ENCODE data around the gene IL17REL. TPM values are rescaled to one million over a fixed set of nuclear protein-coding genes. Genes with fewer than 3 reads are reported as not detected.
A peak's percentile ranks its signal among the peaks of the same experiment; 100 is the strongest.

IL17REL gene
- total RNA-seq, 1 donor from 2014 or later, result not detected

DNA sequence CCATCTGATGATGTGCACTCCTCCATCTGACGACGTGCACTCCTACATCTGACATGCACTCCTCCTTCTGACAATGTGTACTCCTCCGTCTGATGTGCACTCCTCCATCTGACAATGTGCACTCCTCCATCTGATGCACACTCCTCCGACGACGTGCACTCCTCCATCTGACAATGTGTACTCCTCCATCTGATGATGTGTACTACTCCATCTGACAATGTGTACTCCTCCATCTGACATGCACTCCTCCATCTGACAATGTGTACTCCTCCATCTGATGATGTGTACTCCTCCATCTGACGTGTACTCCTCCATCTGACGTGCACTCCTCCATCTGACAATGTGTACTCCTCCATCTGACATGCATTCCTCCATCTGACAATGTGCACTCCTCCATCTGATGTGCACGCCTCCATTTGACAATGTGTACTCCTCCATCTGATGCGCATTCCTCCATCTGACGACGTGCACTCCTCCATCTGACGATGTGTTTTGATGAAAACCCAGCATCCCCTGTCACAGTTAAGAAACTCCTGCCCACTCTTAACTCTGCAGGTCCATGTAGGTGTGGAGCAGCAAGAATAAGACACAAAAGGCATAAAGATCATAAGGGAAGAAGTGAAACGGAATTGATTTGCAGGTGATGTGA lies 9.7 kb upstream of the IL17REL start:
- no peak for DNase-seq (ENCODE audit: low spot score)

DNA sequence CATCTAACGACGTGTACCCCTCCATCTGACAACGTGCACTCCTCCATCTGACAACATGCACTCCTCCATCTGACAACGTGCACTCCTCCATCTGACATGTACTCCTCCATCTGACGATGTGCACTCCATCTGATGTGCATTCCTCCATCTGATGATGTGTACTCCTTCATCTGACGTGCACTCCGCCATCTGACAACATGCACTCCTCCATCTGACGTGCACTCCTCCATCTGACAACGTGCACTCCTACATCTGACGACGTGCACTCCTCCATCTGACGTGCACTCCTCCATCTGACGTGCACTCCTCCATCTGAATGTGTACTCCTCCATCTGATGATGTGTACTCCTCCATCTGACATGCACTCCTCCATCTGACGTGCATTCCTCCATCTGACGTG lies 8.0 kb upstream of the IL17REL start:
- no peak for DNase-seq (ENCODE audit: low spot score)

DNA sequence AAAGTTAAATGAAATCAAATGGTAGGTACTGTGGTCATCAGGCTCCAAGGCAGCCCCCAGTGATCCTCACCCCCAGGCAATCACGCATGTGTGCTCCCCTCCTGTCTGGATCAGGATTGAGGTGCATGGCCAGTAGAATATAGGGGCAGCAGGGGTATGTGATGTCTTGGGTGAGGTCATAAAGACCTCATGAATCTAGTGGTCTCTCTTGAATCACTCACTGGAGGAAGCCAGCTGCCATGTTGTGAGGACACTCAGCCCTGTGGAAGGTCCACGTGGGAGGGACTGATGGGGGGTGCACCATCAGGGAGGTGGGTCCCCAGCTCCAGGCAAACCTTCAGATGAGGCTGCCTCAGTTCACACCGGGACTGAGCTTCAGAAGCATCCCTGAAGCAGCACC lies 6.8 kb upstream of the IL17REL start:
- no peak for DNase-seq (ENCODE audit: low spot score)

DNA sequence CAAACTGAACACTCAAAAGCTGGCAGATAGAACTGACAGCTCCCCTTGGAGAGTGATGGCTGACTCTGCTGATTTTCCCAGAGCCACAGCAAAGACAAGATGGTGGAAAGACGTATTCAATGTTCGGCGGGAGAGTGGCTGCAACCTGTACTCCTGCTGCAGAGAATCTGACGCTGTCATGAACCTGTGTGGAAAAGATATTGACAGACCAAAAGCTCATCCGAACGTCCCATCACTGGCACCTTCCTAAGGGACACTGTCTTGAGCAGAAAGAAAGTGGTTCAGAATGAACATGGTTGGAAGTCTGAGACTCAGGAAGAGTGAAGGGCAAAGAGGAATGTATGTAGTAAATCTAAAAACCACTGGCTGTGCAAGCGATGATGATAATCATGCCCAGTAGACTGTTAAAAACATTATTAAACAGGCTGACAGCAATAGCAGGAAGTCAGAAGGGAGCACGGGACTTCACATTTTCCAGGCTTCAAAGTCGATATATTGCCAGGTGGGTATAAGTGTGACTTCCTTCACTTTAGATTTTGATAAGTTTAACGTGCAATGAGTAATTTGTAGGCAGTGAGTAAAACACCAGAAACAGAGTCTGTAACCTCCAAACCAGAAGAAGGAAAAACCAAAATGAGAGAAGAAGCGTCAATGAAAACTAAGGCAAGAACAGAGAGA lies 6.2 kb upstream of the IL17REL start:
- DNase-seq (ENCODE audit: low spot score), result no peak

DNA sequence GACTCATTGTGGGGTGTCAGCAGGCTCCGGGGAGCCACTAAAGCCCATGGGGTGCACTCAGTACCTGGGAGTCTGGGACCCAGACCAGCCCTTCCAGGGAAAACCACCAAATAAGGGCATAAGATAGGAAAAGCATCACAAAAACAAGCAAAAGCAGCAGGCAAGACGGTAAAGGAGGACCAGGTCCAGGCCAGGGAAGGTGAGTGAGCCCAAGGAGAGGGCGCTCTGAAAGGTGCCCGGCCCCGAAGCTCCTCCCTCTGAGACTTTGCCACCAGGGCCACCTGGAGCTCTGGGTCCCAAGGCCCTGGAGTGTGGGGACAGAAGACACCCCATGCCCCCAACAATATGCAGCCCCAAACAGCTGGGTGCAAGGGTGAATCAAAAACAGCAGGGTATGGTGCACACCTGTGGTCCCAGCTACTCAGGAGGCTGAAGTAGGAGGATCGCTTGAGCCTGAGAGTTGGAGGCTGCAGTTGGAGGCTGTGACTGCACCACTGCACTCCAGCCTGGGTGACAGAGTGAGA lies 5.2 kb upstream of the IL17REL start:
- no peak for DNase-seq (ENCODE audit: low spot score)

DNA sequence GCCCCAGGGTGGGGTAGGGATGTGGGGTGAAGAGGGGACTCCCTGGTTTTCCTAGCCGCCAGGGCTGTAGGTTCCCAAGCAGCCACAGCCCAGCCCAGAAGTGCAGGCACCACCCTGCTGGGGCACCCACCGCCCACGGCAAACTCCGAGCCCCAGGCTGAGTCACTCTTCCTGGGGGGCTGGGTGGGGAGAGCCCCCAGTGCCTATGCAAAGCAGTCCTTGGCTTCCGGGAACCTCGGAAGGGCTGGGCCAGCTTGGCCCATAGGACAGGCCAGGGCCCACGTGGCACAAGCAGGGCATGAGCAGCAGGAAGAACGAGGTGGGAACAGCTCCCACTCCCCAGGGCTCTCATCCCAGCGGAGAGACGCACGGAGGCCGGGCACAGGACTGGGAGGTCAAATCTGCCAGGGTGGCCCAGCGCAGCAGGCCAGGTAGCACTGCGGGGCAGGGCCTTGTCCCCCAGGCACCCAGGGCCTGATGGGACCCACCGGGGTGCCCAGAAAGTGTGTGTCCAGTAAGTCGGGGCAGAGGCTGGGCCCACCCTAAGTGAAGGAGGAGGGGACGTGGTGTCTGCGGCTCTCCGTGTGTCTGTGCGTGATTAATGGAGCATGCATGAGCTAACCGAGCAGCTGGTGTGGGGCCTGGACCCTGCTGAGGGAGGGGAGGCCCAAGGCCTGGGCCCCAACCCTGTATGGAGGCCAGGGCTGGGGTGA lies 4.6 kb upstream of the IL17REL start:
- no peak for DNase-seq (ENCODE audit: low spot score)

DNA sequence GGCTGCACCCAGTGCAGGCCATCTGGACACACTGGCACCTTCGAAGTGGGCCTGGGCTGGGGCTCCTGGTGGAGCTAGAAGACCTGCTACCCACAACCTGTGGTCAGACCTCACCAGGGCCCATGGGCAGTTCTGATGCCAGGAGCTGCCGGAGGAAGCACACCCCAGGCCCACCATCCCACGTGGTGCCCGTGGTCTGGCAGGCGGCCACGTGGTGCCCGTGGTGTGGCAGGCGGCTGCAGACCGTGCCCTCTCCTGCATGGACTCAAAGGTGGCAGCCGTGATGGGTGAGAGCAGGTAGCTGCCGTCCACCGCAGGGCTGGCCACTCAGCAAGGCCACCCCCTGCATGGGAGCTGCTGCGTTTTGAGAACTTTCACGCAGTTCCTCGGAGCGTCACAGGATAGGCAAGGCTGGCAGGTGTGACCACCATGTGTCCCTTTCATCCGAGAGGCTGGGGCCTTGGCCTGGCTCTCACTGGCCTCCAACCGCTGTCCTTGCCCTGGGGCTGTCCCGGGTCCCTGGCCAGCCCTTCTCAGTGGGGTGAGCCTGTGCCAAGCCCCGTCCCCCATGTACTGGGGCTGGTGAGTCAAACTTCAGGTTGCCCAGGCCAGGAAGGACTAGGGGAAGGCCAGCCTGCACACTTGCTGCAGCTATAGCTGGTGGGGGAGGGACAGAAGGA lies 3.9 kb upstream of the IL17REL start:
- DNase-seq (ENCODE audit: low spot score), result no peak

DNA sequence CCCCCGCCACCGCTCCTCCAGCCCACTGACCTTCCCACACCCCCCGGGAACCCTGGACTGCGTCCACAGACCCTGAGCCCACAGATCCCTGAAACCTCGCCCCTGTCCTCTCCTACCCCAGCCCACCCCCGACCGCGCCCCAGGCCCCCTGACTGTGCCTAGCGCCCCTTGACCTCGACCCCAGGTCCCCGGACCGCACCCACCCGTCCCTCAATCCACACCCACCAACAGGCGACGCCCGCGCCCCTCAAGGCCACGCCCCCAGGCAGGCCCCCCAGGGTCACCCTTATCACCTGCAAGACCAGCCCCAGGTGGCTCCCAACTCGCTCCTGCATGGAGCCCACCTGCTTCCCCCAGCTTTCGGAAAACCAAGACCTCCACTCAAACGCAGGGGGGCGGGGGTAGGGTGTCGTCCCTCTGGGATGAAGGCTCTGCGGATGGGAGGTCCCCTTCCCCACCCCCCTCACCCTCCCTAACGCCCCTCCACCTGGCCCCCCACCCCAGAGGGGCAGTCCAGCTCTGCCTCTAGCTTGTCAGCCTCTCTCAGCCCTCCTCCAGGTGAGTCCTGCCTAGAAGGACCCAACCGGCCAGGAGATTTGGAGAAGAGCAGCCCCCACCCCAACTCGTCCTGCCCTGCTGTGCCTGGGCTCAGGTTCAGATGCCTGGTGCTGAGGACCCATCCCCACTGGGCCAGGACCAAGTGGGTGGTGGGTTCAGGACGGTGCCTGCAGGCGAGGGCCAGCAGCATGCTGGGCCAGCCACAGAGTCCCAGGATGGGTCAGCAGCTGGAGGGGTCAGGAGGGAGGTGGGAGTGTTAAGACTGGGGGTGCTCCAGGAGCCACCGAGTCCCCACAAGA lies 3.1 kb upstream of the IL17REL start:
- no peak for DNase-seq (ENCODE audit: low spot score)

DNA sequence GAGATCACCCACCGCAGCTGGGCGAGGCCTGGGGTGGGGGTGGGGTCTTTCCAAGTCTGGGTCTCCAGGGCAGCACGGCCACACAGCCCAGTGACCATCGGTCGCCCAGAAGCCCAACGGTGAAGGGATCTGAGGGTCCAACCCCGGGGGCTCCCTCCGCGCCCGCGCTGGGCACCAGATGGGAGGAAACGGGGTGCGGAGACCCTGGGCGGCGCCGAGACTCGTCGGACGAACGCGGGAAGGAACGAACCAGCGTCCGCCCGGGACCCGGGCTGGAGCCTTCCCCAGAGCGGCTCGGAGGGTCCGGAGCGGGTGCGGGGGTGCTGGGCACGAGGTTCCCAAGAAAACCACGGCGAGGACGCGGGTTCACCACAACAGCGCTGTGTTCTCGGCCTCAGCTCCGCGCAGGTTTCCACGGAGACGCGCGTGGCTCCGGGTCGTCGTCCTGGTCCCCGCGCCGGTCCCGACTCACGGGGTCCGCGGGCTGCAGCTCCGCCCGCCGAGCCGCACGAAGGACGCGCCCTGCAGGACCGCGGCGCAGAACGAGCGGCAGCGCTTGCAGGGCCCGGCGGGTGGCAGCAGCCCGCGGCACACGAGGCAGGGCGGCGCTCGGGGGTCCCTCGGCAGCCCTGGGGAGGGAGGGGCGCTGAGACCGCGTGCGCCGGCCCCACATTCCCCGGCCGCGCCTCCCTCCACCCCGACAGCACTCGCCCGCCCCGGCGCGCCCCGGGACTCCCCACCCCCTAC lies 2.3 kb upstream of the IL17REL start:
- DNase-seq (ENCODE audit: low spot score), result no peak

DNA sequence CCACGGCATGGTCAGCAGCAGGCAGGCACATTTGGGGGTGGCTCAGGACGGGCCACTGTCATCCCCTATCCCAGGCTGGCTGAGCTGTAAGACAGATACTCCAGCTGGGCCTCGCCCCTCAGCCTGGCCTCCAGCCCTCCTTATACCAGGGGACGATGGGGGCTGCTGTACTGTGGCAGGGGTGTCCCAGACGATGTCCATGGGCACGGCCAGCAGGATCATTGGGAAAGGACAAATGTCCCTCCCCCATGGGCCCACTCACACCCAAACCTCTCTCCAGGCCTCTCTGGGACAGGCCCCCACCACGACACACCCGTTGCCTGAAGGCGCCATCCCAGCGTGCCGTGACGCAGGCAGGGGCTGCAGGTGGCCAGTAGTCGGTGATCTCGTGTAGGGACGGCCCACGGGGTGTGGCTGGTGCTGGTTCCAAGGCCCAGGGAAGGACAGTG lies 1.5 kb upstream of the IL17REL start:
- no peak for DNase-seq (ENCODE audit: low spot score)

DNA sequence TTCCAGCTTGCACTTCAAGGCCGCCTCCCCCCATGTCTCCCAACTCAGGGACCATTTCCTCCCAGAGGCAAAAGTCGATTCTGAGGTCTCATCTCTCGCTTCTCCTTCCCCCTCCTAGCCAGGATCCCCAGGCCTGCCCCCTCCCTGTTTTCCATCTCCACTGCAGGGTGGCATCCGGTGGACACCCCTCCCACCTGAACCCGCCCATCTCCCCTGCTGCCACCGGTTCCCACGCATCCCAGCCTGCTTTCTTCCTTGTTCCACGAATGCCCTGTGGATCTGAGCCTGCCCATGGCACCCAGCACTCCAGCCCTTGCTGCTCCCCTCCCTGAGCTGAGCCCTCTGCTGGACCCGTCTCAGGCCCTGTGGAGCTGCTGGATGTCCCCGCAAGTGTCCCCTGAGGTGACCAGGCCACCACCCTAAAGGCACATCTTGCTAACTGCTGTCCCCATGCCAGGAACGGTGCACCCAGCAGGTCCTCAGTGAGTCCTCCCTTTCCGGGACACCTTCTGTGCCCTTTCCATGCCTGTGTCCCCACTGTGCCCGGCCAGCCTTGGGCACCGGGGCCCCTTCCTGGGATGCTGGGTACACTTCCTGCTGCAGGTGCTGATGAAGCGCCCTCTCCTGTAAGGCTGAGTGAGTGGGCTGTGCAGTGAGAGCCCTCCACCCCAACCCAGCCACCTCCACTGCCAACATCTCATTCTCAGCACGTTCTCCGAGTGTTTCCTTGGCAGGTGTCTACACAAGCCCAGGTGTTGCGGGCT lies 936 bp downstream of the IL17REL start:
- DNase-seq (ENCODE audit: low spot score), result no peak

DNA sequence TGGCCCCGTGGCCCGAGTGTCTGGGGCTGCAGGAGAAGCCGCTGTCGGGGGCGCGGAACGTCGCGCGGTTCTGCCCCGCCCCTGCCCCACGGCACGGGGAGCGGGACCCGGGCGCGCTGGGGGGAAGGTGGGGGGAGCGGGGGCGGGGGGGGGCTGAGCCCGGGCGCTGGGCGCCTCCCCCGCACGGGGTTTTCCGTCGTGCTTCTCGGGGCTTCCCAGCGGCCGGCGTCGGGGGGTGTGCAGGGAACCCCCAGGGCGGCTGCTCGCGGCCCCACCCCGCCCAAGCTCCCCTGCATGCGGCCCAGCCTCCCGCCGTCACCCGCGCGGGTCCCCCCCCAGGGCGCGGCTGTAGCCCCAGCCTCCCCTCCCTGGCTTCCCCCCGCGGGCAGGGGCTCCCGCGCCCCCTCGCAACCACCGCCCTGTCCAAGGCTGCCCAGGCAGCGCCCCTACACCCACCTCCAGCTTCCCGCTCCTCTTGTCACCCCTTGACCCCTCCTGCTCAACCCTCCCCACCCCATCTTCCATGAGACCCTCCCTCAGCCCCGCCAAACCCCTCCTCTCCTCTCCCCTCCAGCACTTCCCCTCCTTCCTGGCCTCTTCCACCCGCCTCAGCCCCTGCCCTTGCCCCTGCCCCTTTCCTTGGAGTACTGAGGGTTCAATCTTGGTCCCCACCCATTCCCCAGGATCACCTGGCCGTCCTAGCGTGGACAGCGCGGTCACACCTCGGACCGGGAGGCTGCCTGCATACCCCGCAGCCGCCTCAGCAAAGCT lies 1.7 kb downstream of the IL17REL start:
- no peak for DNase-seq (ENCODE audit: low spot score)

DNA sequence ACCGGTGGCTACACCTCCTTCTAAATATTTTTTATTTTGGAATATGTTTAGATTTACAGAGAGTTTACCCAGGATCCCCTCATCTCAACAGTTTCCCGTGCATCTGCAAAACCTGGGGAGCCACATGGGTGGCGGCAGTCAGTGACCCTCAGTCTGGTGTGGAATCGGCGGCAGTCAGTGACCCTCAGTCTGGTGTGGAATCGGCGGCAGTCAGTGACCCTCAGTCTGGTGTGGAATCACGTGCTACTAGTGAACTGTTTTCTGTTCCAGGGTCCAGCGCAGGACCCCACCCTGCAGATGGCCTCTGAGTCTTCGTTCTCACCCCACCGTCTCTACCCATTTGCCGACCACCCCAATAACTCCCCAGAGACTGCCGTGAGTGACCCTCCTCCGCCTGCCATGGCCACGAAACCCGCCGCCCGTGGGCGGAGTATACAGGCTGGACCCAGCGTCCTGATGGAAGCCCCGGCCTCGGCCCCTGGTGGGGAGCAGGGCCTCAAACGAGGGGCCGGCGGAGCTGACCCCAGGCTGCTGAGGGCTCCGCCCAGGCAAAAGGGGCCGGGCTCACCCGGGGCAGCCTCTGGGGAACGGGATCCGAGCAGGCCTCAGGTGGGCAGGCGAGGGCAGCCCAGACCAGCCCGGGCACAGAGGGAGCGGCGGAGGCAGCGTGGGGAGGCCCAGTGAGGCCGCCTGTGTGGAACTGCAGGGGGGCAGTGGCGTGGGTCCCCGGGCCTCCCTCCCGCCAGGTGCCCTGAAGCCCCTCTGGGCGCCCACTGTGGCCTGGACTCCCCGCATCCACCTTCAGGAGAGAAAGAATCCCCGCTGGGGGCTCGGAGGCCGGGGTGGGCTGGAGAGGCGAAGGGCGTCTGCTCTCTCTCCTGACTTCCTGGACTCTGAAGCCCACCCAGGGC lies 2.5 kb downstream of the IL17REL start:
- DNase-seq (ENCODE audit: low spot score), result peak; percentile 56

DNA sequence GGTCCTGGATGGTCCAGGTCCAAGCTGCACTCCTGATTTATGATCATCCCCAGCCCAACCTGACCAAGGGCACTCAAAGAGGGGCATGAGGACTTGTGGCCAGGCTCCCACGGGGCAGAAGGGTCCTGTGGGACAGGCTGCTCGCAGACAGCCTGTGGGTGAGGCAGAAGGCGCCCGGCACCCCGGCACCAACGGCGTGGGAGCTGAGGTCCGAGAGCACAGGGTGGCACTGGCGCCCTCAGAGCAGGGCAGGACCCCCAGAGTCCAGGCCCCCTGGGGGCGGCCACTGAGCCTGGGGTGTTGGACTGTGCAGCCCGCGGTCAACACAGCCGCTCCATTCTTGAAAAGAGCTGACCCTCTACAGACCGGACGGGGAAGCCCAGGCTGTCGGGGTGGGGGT lies 3.3 kb downstream of the IL17REL start:
- peak; percentile 35 for DNase-seq (ENCODE audit: low spot score)

DNA sequence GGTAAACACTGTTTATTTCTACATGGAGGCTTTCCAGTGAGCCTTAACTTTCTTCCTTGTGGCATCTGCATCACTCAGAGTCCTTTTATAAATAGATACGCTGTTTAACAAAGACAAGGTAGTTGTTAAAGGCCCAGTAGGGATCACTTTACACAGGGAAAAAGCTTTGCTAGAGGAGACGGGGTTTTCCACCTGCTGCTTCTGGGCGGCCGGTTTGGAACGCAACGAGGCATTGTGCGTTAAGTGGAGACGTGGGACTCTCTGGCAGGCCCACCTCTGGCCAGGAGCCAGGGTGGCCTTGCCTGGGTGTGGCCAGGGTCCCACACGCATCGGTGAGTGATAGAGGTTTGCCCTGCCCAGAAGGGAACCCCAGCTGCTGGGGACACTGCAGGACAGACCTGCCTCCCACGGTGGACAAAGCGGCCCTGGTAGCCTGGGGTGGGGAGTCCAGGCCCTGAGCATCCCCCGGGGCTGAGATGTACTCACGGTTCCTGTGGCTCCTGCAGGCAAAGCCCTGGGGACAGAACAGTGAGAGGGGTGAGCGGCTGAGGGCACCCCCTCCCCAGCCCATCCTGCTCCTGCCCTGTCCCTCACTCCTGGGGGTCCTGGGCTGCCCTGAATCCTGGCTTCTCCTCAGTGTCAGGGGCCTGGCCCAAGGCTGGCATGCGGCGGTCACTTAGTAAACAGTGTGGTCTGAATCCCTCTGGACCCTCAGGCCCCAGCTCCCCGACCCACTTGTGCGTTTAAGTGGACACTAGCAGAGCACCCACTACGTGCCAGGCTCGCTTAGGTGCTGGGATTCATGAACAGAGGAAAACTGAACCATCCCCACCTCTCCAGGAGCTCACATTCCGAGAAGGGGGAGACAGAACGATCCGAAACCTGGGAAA lies 4.2 kb downstream of the IL17REL start:
- peak; percentile 41 for DNase-seq (ENCODE audit: low spot score)

DNA sequence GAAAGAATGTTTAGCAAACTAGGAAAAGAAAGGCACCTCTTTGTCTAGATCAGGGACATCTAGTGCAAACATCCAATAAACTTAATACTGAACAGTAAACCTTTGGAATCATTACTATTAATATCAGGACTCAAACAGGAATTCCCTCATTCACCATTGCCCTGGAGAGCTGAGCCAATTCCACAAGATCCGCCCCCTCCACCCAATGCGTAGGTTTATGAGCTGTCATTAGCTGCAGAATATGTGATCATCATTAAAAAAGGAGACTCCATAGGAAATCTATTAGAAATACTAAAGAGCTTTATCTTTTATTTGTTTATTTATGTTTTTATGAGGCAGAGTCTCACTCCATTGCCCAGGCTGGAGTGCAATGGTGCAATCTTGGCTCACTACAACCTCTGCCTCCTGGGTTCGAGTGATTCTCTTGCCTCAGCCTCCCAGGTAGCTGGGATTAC lies 5.5 kb downstream of the IL17REL start:
- DNase-seq (ENCODE audit: low spot score), result no peak

DNA sequence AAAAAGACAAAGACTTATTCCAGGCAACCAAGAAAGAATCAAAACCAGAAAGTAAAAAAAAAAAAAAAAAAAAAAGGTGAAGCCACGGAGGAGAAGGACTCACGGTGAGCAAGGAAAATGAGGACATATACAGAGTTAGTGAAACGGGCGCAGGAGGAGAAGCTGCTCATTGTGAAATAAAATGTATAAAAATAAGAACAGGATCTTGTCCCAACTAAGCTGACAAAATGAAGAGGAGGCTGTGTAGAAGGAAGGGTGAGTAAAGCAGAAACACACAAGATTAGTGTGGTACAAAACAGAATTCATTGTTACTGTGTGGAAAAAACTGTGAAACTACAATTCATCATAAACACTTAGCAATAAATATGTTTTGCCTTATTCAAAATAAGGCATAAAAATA lies 7.6 kb downstream of the IL17REL start:
- no peak for DNase-seq (ENCODE audit: low spot score)
